IMR-90 (cell line): ENCODE measurements around the gene ANKMY1. TPM values are rescaled to one million over a fixed set of nuclear protein-coding genes. Genes with fewer than 3 reads are reported as not detected.

Experiments
- ATAC-seq: fragments of 200-7000 bp; cut with Tn5 transposase; 2 replicates; pipeline ENCODE4 v1.9.1; 2020; ENCODE audit warnings: low read depth, mild to moderate bottlenecking, moderate library complexity
- BruUV-seq: library from RNA; stranded (reverse); fragments of 400-500 nt; replicated peaks from 2 replicates; lab custom pipeline; 2021; lab: Mats Ljungman, UMichigan
- CTCF ChIA-PET: fragments of 300-600 bp; formaldehyde crosslinking; extraction: SDS; loops from one replicate; lab custom pipeline; 2021; ENCODE audit warnings: antibody characterized with exemption; lab: Yijun Ruan, JAX
- POLR2A ChIA-PET: fragments of 300-600 bp; sonication (Branson Sonifier 250); formaldehyde crosslinking; loops from one replicate; lab custom pipeline; 2022; ENCODE audit warnings: antibody characterized with exemption; ENCODE audit not compliant: unreplicated experiment; lab: Charles Lee
- DNase-seq: peaks from one replicate; pipeline ENCODE4 v3.0.0; 2013
- H2AFZ ChIP-seq: replicated peaks from 2 replicates; pipeline ENCODE3; 2013; ENCODE audit warnings: low read length, mild to moderate bottlenecking; ENCODE audit not compliant: poor library complexity
- H2AK5ac ChIP-seq: 2 replicates; pipeline ENCODE4 v1.6.1; 2013; ENCODE audit warnings: low read depth, low read length, inconsistent platforms
- H2AK9ac ChIP-seq: replicated peaks from 2 replicates; pipeline ENCODE3; 2013; ENCODE audit warnings: mild to moderate bottlenecking, low read depth, low read length, moderate library complexity; ENCODE audit not compliant: poor library complexity
- H2BK120ac ChIP-seq: 2 replicates; pipeline ENCODE4 v1.6.1; 2013; ENCODE audit warnings: low read depth, low read length, inconsistent platforms
- H2BK15ac ChIP-seq: 3 replicates; pipeline ENCODE4 v1.6.1; 2013; ENCODE audit warnings: low read depth, low read length, inconsistent platforms
- H2BK20ac ChIP-seq: 2 replicates; pipeline ENCODE4 v1.6.1; 2013; ENCODE audit warnings: low read depth, mild to moderate bottlenecking, inconsistent platforms, low read length, moderate library complexity
- H2BK5ac ChIP-seq: 2 replicates; pipeline ENCODE4 v1.6.1; 2013; ENCODE audit warnings: mild to moderate bottlenecking, low read depth, low read length, inconsistent platforms; ENCODE audit not compliant: poor library complexity, severe bottlenecking
- H3K14ac ChIP-seq: replicated peaks from 2 replicates; pipeline ENCODE4 v1.6.1; 2013; ENCODE audit warnings: low read depth, low read length, inconsistent platforms
- H3K18ac ChIP-seq: 2 replicates; pipeline ENCODE4 v1.6.1; 2013; ENCODE audit warnings: low read depth, low read length, control low read depth
- H3K23ac ChIP-seq: 2 replicates; pipeline ENCODE4 v1.6.1; 2013; ENCODE audit warnings: low read depth, low read length, inconsistent platforms
- H3K27ac ChIP-seq: 2 replicates; pipeline ENCODE4 v1.5.1; 2013; ENCODE audit warnings: mild to moderate bottlenecking, control low read depth, low read length; ENCODE audit not compliant: insufficient read depth
- H3K27me3 ChIP-seq: 2 replicates; pipeline ENCODE4 v1.6.1; 2013; ENCODE audit warnings: low read length; ENCODE audit not compliant: control insufficient read depth, insufficient read depth
- H3K36me3 ChIP-seq: 2 replicates; pipeline ENCODE4 v1.6.1; 2013; ENCODE audit warnings: low read length, mixed read lengths; ENCODE audit not compliant: control insufficient read depth, insufficient read depth
- H3K4ac ChIP-seq: 2 replicates; pipeline ENCODE4 v1.6.1; 2013; ENCODE audit warnings: low read depth, low read length, inconsistent platforms
- H3K4me1 ChIP-seq: 2 replicates; pipeline ENCODE4 v1.6.1; 2013; ENCODE audit warnings: low read length, mixed read lengths; ENCODE audit not compliant: control insufficient read depth, insufficient read depth
- H3K4me2 ChIP-seq: 2 replicates; pipeline ENCODE4 v1.6.1; 2013; ENCODE audit warnings: low read depth, mild to moderate bottlenecking, control low read depth, low read length, moderate library complexity
- H3K4me3 ChIP-seq: 2 replicates; pipeline ENCODE4 v1.5.1; 2013; ENCODE audit warnings: low read depth, mild to moderate bottlenecking, control low read depth, low read length, moderate library complexity; ENCODE audit not compliant: insufficient read depth
- H3K56ac ChIP-seq: 2 replicates; pipeline ENCODE4 v1.6.1; 2013; ENCODE audit warnings: low read length, inconsistent platforms; ENCODE audit not compliant: insufficient read depth; ENCODE audit errors: extremely low read depth
- H3K79me1 ChIP-seq, 2 experiments: 2 replicates each; pipeline ENCODE4 v1.6.1; 2013; ENCODE audit warnings: low read length in 2 of 2, inconsistent platforms in 1 of 2, low read depth in 1 of 2
- H3K9ac ChIP-seq: 2 replicates; pipeline ENCODE4 v1.6.1; 2013; ENCODE audit warnings: low read depth, low read length, control low read depth
- H3K9me1 ChIP-seq: 2 replicates; pipeline ENCODE4 v1.6.1; 2013; ENCODE audit warnings: low read length, inconsistent platforms; ENCODE audit not compliant: insufficient read depth
- H3K9me3 ChIP-seq: 2 replicates; pipeline ENCODE4 v1.6.1; 2013; ENCODE audit warnings: low read length; ENCODE audit not compliant: control insufficient read depth, insufficient read depth
- H4K20me1 ChIP-seq: 2 replicates; pipeline ENCODE4 v1.6.1; 2013; ENCODE audit warnings: low read length, inconsistent platforms; ENCODE audit not compliant: insufficient read depth
- H4K5ac ChIP-seq: 2 replicates; pipeline ENCODE4 v1.6.1; 2013; ENCODE audit warnings: mild to moderate bottlenecking, low read depth, low read length, control low read depth
- H4K8ac ChIP-seq, 2 experiments: 2 replicates each; pipeline ENCODE4 v1.6.1; 2013; ENCODE audit warnings: low read depth in 2 of 2, low read length in 2 of 2, control low read depth in 1 of 2, inconsistent platforms in 1 of 2
- H4K91ac ChIP-seq: 2 replicates; pipeline ENCODE4 v1.6.1; 2013; ENCODE audit warnings: low read depth, low read length, inconsistent platforms; ENCODE audit not compliant: insufficient read depth
- BHLHE40 ChIP-seq: fragments of 150-350 bp; IDR thresholded peaks from 2 replicates; pipeline ENCODE4 v1.6.1; 2016; ENCODE audit warnings: mild to moderate bottlenecking, low read depth, low read length
- CEBPB ChIP-seq: IDR thresholded peaks from 2 replicates; pipeline ENCODE4 v1.6.1; 2012; ENCODE audit warnings: low read depth, low read length, improper control_type of control experiment
- CHD1 ChIP-seq: IDR thresholded peaks from 2 replicates; pipeline ENCODE4 v1.6.1; 2012; ENCODE audit warnings: low read depth, low read length, improper control_type of control experiment
- FOS ChIP-seq: fragments of 150-350 bp; IDR thresholded peaks from 2 replicates; pipeline ENCODE4 v1.6.1; 2016; ENCODE audit warnings: low read depth, low read length
- MAFK ChIP-seq: IDR thresholded peaks from 2 replicates; pipeline ENCODE4 v1.6.1; 2012; ENCODE audit warnings: low read depth, low read length, improper control_type of control experiment
- MAZ ChIP-seq: IDR thresholded peaks from 2 replicates; pipeline ENCODE4 v1.6.1; 2012; ENCODE audit warnings: low read depth, mild to moderate bottlenecking, low read length, improper control_type of control experiment, moderate library complexity, borderline replicate concordance
- MXI1 ChIP-seq: IDR thresholded peaks from 2 replicates; pipeline ENCODE4 v1.6.1; 2012; ENCODE audit warnings: low read depth, mild to moderate bottlenecking, low read length, moderate library complexity, borderline replicate concordance
- NFE2L2 ChIP-seq: fragments of 150-350 bp; IDR thresholded peaks from 2 replicates; pipeline ENCODE4 v1.6.1; 2016; ENCODE audit warnings: low read depth, mild to moderate bottlenecking, low read length
- POLR2A ChIP-seq: IDR thresholded peaks from 2 replicates; pipeline ENCODE4 v1.6.1; 2012; ENCODE audit warnings: mild to moderate bottlenecking, low read depth, low read length
- RAD21 ChIP-seq: IDR thresholded peaks from 2 replicates; pipeline ENCODE4 v1.6.1; 2012; ENCODE audit warnings: low read length, improper control_type of control experiment
- RCOR1 ChIP-seq: IDR thresholded peaks from 2 replicates; pipeline ENCODE4 v1.6.1; 2012; ENCODE audit warnings: mild to moderate bottlenecking, low read length, improper control_type of control experiment; ENCODE audit not compliant: insufficient replicate concordance
- SMC3 ChIP-seq: fragments of 150-350 bp; IDR thresholded peaks from 2 replicates; pipeline ENCODE4 v1.6.1; 2016; ENCODE audit warnings: low read depth, mild to moderate bottlenecking, antibody characterized with exemption, low read length, moderate library complexity
- WGBS, 2 experiments: methylation state at CpG; one replicate each; pipeline versions ENCODE4 v1.1.5 to v1.1.7; 2013; ENCODE audit warnings: missing lambda C conversion rate in 2 of 2; ENCODE audit not compliant: insufficient read length in 1 of 2; ENCODE audit errors: extremely low coverage in 2 of 2; 5-methylcytosine and 5-hydroxymethylcytosine counted together
- dilution Hi-C: fragments of 300-500 bp; cut with HindIII; formaldehyde crosslinking; loops from one replicate; pipeline ENCODE4 v1.14.3; 2018; ENCODE audit warnings: low sequenced_read_pairs; ENCODE audit not compliant: unreplicated experiment
- in situ Hi-C: fragments of 300-500 bp; cut with MboI; formaldehyde crosslinking; loops from 3 replicates; pipeline ENCODE4 v1.14.3; 2019; ENCODE audit warnings: low sequenced_read_pairs, inconsistent platforms, mixed read lengths
- intact Hi-C: fragments of 100-400 bp; cut with micrococcal nuclease; formaldehyde crosslinking; loops from 2 replicates; pipeline ENCODE4 v1.10.0; 2022
- polyA plus RNA-seq, 3 experiments: library from polyadenylated mRNA; depleted of rRNA; stranded (reverse); fragments of >200 nt; gene quantifications; 2 replicates each; pipeline ENCODE4 v1.2.3, GENCODE V29; 2012; ENCODE audit warnings: low replicate concordance in 1 of 3
- total RNA-seq: library from RNA; depleted of rRNA; stranded (reverse); fragments of >200 nt; gene quantifications from 2 replicates; pipeline ENCODE4 v1.2.3, GENCODE V29; 2012
- TF ChIP-seq, protein P1 (sequence below): fragments of 150-350 bp; IDR thresholded peaks from 2 replicates; pipeline ENCODE4 v1.6.1; 2016; ENCODE audit warnings: low read depth, mild to moderate bottlenecking, low read length, moderate library complexity, borderline replicate concordance
- TF ChIP-seq, protein P2 (sequence below): conservative IDR thresholded peaks from 2 replicates; pipeline ENCODE4 v1.5.1; 2012; ENCODE audit warnings: mild to moderate bottlenecking, low read depth, low read length, improper control_type of control experiment

Gene ANKMY1
- total and polyA plus RNA-seq, 2 of the 4 experiments (the other 2 are of a cell fraction), result 2.9 to 5.5 TPM

- Histone ChIP-seq H3K23ac (no peak overlapping the region), H3K4me1 (peaks cover 30% of the 10 kb centered on the region), H3K9me3 (no peaks in the 10 kb centered on the region), H3K27ac (peak overlapping the region; percentile 82), H2BK20ac (no peak overlapping the region), H4K20me1 (peaks cover 45% of the 10 kb centered on the region), H3K18ac (no peak overlapping the region), H3K27me3 (no peaks in the 10 kb centered on the region), H2BK5ac (peak overlapping the region; percentile 88), H4K5ac (no peak overlapping the region), H4K8ac (no peak overlapping the region; a peak in 1 of 4 replicates), H3K4me2 (peak overlapping the region; percentile 97), H3K14ac (0 out of 2 replicates have a peak overlapping the region, but pooled peaks have one; percentile 81), H2BK15ac (no peak overlapping the region; the same call in 2 of the 3 replicates), H3K4ac (peak overlapping the region; percentile 32; the same call in 1 of the 2 replicates), H3K9me1 (peaks cover 18% of the 10 kb centered on the region), H3K9ac (peak overlapping the region; percentile 69), H2AK5ac (no peak overlapping the region; the same call in 1 of the 2 replicates), H3K79me1 (peaks cover 2 to 62% of the 10 kb centered on the region in 2 experiments; a peak in 3 of 4 replicates), H3K36me3 (peaks cover 5% of the 10 kb centered on the region; the same call in 1 of the 2 replicates), H3K56ac (no peak overlapping the region; the same call in 1 of the 2 replicates), H2BK120ac (no peak overlapping the region), H2AFZ (peak overlapping the region; percentile 78), H3K4me3 (peak overlapping the region; percentile 92), H4K91ac (no peak overlapping the region), H2AK9ac (peak overlapping the region; percentile 96)
- peak; percentile 7 for DNase-seq
- no TSS peak for BruUV-seq
- CTCF ChIA-PET, result interaction anchor here (0.6 to 1.7 kb wide), 2 partner anchors 188 to 203 kb away, joined by 3 to 10 read pairs; no protein-coding TSS in a partner anchor
- in situ Hi-C loops, result loop anchor here (5.0 kb wide), 1 partner anchor 204 kb away; no protein-coding TSS in a partner anchor
- dilution Hi-C loops, result no loop called here
- WGBS, 2 experiments, result 0% methylated on average over 55 of the region's 88 CpGs; no CpG with 5 or more reads in 1 of the 2 experiments
- POLR2A ChIA-PET, result no interaction called here
- peak; percentile 0; the same call in 1 of the 2 replicates for ATAC-seq
- intact Hi-C loops, result loop anchor here (2.0 to 5.0 kb wide), 2 partner anchors 51 to 374 kb away; no protein-coding TSS in a partner anchor
- no peak for TF ChIP-seq BHLHE40
- TF ChIP-seq MAZ, result no peak; the same call in 1 of the 2 replicates
- TF ChIP-seq FOS, result no peak
- TF ChIP-seq MAFK, result no peak
- TF ChIP-seq CHD1, result no peak; the same call in 1 of the 2 replicates
- TF ChIP-seq, protein P1, sequence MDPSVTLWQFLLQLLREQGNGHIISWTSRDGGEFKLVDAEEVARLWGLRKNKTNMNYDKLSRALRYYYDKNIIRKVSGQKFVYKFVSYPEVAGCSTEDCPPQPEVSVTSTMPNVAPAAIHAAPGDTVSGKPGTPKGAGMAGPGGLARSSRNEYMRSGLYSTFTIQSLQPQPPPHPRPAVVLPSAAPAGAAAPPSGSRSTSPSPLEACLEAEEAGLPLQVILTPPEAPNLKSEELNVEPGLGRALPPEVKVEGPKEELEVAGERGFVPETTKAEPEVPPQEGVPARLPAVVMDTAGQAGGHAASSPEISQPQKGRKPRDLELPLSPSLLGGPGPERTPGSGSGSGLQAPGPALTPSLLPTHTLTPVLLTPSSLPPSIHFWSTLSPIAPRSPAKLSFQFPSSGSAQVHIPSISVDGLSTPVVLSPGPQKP, result no peak
- TF ChIP-seq CEBPB, result no peak
- no peak for TF ChIP-seq RAD21
- no peak for TF ChIP-seq NFE2L2
- no peak for TF ChIP-seq RCOR1
- TF ChIP-seq, protein P2, sequence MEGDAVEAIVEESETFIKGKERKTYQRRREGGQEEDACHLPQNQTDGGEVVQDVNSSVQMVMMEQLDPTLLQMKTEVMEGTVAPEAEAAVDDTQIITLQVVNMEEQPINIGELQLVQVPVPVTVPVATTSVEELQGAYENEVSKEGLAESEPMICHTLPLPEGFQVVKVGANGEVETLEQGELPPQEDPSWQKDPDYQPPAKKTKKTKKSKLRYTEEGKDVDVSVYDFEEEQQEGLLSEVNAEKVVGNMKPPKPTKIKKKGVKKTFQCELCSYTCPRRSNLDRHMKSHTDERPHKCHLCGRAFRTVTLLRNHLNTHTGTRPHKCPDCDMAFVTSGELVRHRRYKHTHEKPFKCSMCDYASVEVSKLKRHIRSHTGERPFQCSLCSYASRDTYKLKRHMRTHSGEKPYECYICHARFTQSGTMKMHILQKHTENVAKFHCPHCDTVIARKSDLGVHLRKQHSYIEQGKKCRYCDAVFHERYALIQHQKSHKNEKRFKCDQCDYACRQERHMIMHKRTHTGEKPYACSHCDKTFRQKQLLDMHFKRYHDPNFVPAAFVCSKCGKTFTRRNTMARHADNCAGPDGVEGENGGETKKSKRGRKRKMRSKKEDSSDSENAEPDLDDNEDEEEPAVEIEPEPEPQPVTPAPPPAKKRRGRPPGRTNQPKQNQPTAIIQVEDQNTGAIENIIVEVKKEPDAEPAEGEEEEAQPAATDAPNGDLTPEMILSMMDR, result no peak
- TF ChIP-seq SMC3, result no peak
- TF ChIP-seq POLR2A, result no peak; the same call in 1 of the 2 replicates
- no peak for TF ChIP-seq MXI1
Measured at GRCh38 chr2:240435948-240436682, 121.7 kb downstream of the ANKMY1 start.
